GM18909 (cell line): ENCODE measurements around the gene FBH1.
"Not testable (repeated sequence)": the region's sequence is repeated elsewhere in the genome, so short reads cannot be mapped to it uniquely, and the experiment has no call there.

Experiments
- ATAC-seq: cut with Tn5 transposase; IDR thresholded peaks from one replicate; pipeline ENCODE4 v1.9.1; 2021; ENCODE audit warnings: mild to moderate bottlenecking; ENCODE audit not compliant: unreplicated experiment, poor library complexity

The FBH1 gene

GRCh38 chr10:5935628-5936027 is 45.6 kb downstream of the FBH1 start:
- ATAC-seq, result no peak

- ATAC-seq, result no peak
These were observed 47.0 kb downstream of the FBH1 start for GRCh38 chr10:5937016-5937415.

DNA sequence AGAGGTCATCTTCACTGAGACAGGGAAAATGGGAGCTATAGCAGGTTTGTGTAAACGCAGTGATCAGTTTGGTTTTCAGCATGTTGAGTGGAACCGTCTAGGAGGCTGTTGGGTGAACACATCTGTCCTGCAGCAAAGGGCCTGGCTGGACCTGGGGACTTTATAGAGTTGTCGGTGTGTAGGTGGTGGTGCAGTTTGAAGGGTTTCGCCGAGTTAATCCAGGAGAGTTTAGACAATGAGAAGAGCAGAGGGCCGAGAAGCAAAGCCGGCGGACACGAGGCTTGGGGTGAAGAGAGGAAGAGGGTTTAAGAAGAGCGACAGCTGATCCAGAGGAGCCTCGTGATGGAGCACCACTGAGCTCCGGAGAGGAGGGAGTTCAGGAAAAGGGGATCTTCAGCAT is 48.2 kb downstream of the FBH1 start:
- no peak for ATAC-seq

DNA sequence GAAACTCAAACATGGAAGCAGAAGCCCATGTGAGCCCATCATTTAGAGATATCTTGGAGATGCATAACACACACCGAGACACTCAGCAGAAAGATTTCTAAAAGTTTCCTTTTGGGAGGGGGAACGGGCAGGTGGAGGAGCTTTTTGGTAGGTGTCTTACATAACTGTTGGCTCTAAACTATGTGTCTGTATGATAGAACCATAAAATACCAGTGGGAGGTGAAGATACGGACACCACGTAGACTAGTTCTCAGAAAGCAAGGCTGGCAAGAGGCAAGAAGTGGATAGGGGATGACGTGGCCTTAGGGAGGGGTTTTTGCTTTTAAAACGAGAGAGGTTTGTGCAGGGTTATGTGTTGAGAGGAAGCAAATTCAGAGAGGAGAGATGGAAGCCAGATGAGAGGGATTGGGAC is 50.8 kb downstream of the FBH1 start:
- no peak for ATAC-seq

DNA sequence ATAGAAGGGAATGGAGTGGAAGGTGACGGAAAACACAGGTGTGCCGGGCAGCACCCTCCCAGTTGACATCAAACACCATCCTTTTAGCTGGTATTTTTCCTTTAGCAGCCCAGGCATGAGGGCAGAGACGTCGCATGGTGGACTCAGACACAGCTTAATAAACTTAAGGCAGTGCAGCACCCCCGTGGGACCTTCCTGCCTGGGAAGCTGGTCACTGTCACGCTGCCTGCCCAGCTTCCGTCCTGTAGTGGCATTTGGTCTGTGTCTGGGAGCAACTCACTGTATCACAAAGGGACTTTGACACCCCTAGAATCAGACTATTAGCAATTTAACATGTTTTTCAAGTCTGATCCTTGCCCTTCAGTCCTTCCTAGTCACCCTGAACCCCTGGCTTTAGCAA is 51.5 kb downstream of the FBH1 start:
- ATAC-seq, result no peak

- no peak for ATAC-seq
These were observed 52.0 kb downstream of the FBH1 start for GRCh38 chr10:5942001-5942400.

DNA sequence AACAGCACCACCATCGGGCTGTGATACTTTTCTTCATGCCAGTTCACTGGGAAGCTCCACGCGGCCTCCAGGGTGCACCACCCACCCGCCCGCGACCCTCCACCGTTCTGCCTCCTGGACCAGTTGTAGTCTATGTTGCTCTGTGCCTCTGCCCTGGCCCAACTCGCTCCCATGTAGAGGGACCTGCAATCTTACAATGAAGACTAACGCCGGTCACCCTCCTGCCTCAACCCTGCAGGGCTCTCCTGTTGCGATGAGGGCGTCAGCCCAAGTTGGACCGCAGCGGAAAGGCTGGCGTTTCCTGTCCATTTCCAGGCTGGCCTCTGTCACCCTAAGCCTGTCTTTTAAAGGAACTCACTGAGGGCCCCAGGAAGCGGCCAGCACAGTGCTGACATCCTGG is 52.4 kb downstream of the FBH1 start:
- no peak for ATAC-seq

- ATAC-seq, result no peak
These were observed 53.5 kb downstream of the FBH1 start for GRCh38 chr10:5943536-5943935.

DNA sequence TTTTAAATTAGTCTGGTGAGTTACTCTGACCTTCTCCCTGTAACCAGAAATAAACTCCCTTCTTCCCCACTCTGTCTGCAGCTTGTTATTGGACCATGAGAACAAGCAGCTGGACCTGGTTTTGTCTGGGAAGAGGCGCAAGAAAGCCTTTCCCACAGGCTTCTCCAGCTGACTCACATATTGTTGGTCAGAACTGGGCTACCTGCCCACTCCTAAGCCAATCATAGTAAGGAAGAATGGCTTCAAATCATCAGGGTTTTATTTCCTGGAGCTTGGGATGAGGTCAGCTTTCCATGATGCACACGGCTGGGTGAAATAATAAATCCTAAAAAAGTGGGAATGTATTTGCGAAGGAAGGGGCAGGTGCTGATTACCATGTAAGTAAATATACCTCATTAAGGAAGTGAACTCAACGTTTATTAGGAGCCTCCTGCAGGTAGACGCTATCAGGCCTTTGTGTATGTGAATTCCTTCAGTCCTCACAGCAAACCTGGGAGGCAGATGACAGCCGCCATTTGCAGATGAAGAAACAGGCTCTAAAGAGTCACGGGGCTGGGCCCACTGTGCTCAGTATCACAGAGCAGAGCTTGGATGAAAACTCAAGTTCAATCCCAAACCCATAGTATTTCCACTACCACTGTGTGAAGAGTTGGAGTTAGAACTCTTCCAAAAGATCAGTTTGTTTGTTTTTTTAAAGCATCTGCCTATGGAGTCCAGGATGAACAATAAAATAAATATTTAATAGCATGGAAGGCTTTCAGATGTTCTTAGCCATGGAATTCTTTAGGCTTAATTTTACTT is 54.5 kb downstream of the FBH1 start:
- ATAC-seq, result no peak

DNA sequence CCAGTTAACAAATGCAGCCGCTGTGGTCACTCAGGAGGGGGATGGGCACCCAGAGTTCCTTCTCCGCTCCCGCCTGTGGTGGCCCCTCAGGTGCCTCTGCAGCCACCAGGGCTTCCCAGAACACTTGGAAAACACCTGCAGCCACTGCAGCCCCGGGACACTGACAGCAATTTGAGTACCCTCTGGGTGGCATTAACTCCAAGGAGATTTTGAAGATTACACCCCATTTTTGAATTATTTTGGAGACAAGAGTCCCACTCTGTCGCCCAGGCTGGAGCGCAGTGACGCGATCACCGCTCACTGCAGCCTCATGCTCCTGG is 55.1 kb downstream of the FBH1 start:
- ATAC-seq, result no peak

- ATAC-seq, result no peak
These were observed 55.7 kb downstream of the FBH1 start for GRCh38 chr10:5945561-5946418.

DNA sequence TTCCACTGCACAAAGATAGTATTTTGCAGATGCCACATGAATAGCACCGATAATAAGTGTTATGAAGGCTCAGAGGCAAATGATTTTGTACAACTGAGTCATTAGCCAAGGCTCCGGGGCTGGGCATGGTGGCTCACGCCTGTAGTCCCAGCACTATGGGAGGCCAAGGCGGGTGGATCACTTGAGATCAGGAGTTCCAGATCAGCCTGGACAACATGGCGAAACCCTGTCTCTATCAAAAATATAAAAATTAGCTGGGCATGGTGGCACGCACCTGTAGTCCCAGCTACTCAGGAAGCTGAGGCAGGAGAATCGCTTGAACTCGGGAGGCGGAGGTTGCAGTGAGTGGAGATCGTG is 56.4 kb downstream of the FBH1 start:
- not testable (repeated sequence) for ATAC-seq

DNA sequence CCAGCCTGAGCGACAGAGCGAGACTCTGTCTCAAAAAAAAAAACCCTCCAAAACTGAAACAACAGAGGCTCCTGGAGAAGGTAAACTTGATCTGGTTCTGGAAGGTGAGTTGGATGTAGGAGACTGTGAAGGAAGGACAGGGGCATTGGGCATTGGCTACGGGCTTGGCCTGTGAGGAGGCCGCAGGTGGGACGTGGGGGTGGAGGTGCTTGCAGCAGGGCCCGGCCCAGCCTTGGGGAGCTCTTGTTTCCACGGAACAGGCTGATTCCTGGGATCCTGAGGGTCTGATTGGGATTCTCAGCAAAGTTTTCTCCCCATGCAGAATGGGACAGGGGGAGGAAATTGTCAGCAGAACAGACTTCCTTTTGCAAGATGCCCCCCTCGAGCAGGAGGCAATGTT is 56.7 kb downstream of the FBH1 start:
- no peak for ATAC-seq

DNA sequence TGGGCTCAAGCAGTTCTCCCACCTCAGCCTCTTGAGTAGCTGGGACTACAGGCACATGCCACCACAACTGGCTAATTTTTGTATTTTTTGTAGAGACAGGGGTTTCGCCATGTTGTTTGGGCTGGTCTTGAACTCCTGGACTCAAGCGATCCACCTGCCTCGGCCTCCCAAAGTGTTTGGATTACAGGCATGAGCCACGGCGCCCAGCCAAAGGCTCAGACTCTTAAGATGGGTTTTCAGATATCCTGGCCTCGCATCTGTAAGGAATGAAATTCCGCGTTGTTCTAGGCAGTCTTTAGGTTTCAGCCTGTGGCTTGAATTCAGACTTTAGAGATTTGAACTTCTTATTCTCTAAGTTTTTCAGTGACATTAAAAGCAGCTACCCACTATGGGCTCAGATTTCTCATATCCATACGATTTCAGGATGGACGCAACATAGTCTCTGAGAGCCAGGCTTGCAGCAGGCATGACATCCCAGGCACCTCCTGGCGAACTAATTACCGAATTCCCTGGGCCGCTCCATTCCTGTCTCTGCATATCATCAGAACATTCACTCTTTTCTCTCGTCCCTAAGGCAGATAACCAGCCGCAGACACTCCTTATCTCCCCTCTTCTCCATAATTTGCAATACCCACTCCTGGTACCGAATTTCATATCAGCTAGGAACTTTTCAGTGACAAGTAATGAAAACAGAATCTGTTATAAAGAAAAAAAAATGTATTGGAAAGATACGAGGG is 57.6 kb downstream of the FBH1 start:
- ATAC-seq, result no peak

- no peak for ATAC-seq
These were observed 58.2 kb downstream of the FBH1 start for GRCh38 chr10:5948208-5948585.

DNA sequence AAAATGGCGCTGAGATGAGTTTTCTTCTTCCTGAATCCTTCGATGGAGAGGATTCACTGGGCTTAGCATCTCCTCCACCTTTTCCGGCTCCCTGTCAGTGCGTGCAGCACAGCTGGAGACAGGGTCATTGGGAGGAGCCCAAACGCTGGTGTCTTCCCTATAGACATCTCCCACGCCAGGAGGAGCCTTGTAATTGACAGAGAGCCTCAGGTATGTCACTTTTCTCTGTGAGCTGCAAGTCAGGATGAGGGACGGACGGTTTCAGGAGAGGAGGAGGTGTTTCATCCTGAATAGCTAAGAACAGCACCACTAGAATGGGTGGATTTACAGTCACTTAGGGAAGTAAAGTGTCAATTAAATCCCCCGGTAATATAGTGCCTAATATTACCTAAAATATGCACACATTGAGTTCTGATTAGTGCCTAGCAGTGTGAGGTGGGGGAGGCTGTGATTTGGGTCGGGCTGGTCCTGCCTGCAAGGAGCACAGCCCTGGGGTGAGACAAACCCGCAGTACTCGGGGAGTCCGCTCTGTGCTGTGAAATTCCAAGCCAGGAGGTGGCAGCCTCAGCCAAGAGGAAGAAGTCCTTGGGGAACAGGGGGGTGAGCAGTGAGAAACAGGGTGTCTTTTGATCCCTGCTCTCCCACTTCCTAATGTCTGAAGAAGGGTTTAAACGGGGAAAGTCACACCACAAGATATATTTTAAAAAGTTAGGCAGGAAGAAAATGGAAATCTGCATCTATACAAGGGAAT is 59.1 kb downstream of the FBH1 start:
- ATAC-seq, result no peak

DNA sequence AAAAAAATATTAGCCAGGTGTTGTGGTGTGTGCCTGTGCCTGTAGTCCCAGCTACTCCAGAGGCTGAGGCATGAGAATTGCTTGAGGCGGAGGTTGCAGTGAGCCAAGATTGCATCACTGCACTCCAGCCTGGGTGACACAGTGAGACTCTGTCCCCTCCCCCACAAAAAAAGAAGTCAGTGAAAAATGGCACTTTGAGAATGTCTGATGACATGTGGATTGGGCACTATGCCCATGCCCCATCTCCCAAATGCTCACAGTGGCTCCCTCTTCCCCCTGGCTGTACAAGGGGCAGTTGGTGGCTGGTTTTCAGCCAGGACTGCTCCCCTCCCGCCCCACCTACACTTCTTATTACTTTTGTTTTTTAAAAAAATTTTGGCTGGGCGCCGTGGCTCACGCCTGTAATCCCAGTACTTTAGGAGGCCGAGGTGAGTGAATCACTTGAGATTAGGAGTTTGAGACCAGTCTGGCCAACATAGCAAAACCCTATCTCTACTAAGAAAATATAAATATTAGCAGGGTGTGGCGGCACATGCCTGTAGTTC is 61.2 kb downstream of the FBH1 start:
- ATAC-seq, result no peak

GRCh38 chr10:5951721-5952407 is 61.8 kb downstream of the FBH1 start:
- no peak for ATAC-seq

- ATAC-seq, result no peak
These were observed 62.8 kb downstream of the FBH1 start for GRCh38 chr10:5952731-5953385.
